ENCODE data around the gene DYSF. TPM values are rescaled to one million over a fixed set of nuclear protein-coding genes. Genes with fewer than 3 reads are reported as not detected.
"Not testable (repeated sequence)": the region's sequence is repeated elsewhere in the genome, so short reads cannot be mapped to it uniquely, and the experiment has no call there.

The DYSF gene
- total and polyA plus RNA-seq, 8 donors: 17.8 to 71.4 (median 21.6) TPM

DNA sequence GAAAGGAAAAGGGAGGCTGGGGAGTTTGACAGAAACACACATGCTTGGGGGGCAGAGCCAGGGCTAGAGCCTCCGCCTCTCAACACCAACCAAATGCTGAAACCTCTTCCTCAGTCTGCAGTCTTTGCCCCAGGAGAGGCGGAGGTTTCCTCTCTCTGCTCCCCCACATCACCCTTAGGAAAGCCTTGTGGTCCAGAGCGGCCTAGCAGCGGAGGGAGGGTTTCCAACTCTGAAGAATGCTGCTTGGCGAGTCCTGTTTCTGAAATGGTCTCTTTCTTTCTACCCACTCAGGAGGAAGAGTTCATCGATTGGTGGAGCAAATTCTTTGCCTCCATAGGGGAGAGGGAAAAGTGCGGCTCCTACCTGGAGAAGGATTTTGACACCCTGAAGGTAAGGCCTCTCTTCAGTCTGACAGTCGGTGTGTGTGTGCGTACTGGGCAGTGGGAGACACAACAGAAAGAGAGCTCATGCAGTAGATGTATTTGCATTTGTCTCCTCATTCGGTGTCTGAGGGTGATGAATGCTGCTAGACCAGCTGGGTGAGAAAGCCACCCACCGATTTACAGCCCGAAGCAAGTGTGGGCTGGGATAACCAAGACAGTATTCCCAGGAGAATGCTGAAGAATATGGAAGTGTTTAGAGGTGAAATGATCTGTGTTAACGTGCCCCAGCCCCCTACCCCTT is 190.5 kb downstream of the DYSF start:
- TF ChIP-seq, protein P1, sequence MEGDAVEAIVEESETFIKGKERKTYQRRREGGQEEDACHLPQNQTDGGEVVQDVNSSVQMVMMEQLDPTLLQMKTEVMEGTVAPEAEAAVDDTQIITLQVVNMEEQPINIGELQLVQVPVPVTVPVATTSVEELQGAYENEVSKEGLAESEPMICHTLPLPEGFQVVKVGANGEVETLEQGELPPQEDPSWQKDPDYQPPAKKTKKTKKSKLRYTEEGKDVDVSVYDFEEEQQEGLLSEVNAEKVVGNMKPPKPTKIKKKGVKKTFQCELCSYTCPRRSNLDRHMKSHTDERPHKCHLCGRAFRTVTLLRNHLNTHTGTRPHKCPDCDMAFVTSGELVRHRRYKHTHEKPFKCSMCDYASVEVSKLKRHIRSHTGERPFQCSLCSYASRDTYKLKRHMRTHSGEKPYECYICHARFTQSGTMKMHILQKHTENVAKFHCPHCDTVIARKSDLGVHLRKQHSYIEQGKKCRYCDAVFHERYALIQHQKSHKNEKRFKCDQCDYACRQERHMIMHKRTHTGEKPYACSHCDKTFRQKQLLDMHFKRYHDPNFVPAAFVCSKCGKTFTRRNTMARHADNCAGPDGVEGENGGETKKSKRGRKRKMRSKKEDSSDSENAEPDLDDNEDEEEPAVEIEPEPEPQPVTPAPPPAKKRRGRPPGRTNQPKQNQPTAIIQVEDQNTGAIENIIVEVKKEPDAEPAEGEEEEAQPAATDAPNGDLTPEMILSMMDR (IDR thresholded peaks at IDR 0.05): no peak
- no peaks in the 10 kb centered on the region for H3K27me3 ChIP-seq
- H3K36me3 ChIP-seq: peaks cover 0 to 33% of the 10 kb centered on the region in 2 donors
- intact Hi-C loops (cut with DNase I): no loop called here
- no peak overlapping the region for H3K27ac ChIP-seq
- no peaks in the 10 kb centered on the region for H3K9me3 ChIP-seq
- no peak overlapping the region for H3K4me3 ChIP-seq
- ATAC-seq (no peak), DNase-seq (no peak)
- peaks cover 0 to 9% of the 10 kb centered on the region in 2 donors for H3K4me1 ChIP-seq

DNA sequence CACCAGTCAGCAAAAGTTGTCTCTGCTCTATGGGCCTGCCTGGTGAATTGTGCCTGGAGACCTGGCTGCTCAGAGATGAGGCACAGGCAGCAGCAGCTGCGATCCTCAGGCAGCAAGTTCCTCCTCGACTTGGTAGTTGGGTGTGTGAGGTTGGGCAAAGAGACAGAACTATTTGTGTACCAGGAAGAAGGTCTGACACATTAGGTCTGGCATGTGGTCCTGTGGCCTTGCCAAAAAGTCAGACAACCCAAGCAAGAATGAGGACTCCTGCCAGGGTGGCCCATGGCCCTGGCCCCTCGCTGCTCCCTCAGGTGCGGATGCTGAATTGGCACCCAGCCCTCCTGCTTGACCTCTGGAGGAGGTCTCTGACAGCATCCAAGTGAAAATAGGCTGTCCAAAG is 192.7 kb downstream of the DYSF start:
- Histone ChIP-seq H3K4me1 (peaks cover 0 to 9% of the 10 kb centered on the region in 2 donors), H3K9me3 (no peaks in the 10 kb centered on the region), H3K27ac (no peak overlapping the region), H3K36me3 (peaks cover 0 to 33% of the 10 kb centered on the region in 2 donors), H3K27me3 (no peaks in the 10 kb centered on the region), H3K4me3 (no peak overlapping the region)
- intact Hi-C loops (cut with DNase I): no loop called here
- TF ChIP-seq, protein P1 (IDR thresholded peaks at IDR 0.05): no peak
- no peak for DNase-seq
- peak; percentile 44 for ATAC-seq

DNA sequence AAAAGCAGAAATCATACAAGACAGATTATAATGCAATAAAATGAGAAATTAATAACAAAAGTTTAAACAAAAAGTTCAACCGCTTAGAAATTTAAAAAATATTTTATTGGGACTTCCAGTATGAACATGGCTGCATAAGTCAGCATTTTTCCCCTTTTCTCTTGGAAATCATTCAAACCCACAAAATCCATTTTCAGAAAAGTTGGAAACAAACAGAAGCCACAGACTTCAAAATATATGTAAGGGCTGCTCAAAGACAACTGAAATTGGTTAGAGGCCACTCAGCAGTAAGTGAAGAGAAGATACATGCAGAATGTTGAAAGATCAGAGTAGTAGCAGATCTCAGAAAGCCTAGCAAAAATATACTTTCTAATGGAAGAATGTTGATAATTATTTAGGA is 194.0 kb downstream of the DYSF start:
- TF ChIP-seq, protein P1 (IDR thresholded peaks at IDR 0.05): no peak
- no peak overlapping the region for H3K4me3 ChIP-seq
- intact Hi-C loops (cut with DNase I): no loop called here
- H3K27ac ChIP-seq: no peak overlapping the region
- ATAC-seq (peak; percentile 33), DNase-seq (no peak)
- H3K4me1 ChIP-seq: peaks cover 0 to 9% of the 10 kb centered on the region in 2 donors
- no peaks in the 10 kb centered on the region for H3K9me3 ChIP-seq
- no peaks in the 10 kb centered on the region for H3K27me3 ChIP-seq
- H3K36me3 ChIP-seq: peaks cover 0 to 31% of the 10 kb centered on the region in 2 donors

DNA sequence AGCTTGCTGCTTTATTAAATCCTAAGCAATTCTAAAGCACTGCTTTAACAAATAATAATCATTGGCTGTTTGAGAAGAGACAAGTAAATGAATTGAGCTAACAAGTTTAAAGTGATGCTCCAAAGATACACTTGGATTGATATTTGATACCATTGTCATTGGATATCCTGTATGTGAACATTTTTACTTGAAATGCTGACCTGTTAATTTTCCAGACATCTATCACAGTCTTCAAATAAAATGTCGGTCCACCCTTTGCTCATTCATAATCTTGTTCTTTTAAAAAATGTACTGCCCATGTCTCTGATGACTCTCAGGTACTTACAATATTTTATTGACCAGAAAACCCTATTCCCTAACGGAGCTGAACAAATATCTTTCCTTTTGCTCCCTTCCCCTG is 202.1 kb downstream of the DYSF start:
- intact Hi-C loops (cut with DNase I): no loop called here
- no peak overlapping the region for H3K27ac ChIP-seq
- H3K4me3 ChIP-seq: no peak overlapping the region
- H3K36me3 ChIP-seq: peaks cover 0 to 46% of the 10 kb centered on the region in 2 donors
- ATAC-seq (no peak), DNase-seq (no peak)
- H3K27me3 ChIP-seq: no peaks in the 10 kb centered on the region
- H3K9me3 ChIP-seq: peaks cover 0 to 19% of the 10 kb centered on the region in 2 donors
- no peaks in the 10 kb centered on the region for H3K4me1 ChIP-seq
- TF ChIP-seq, protein P1 (IDR thresholded peaks at IDR 0.05): no peak

DNA sequence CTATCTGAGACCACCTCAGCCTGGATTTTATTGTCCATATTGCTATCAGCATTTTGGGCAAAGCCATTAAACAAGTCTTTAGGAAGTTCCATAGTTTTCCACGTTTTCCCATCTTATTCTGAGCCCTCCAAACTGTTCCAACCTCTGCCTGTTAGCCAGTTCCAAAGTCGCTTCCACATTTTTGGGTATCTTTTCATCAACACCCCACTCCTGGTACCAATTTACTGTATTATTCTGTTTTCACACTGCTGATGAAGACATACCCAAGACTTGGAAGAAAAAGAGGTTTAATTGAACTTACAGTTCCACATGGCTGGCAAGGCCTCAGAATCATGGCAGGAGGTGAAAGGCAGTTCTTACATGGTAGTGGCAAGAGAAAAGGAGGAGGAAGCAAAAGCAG is 204.9 kb downstream of the DYSF start:
- H3K27ac ChIP-seq; H3K4me1 ChIP-seq; ATAC-seq; DNase-seq; H3K4me3 ChIP-seq; intact Hi-C loops (cut with DNase I); H3K27me3 ChIP-seq: not testable (repeated sequence)
- Histone ChIP-seq H3K36me3 (peaks cover 0 to 64% of the 10 kb centered on the region in 2 donors), H3K9me3 (peaks cover 0 to 19% of the 10 kb centered on the region in 2 donors)

DNA sequence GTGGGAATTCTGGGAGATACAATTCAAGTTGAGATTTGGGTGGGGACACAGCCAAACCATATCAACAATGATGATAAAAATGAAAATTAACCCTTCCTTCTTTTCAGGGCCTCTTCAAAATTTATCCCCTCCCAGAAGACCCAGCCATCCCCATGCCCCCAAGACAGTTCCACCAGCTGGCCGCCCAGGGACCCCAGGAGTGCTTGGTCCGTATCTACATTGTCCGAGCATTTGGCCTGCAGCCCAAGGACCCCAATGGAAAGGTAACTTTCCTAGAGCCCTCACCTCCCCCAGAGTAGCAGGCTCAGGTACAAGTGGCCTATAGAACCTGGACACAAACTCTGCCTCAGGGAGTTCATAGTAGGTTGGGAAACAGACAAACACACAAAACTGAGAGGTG is 205.4 kb downstream of the DYSF start:
- Histone ChIP-seq H3K36me3 (peaks cover 0 to 69% of the 10 kb centered on the region in 2 donors), H3K27ac (no peak overlapping the region), H3K27me3 (no peaks in the 10 kb centered on the region), H3K4me3 (no peak overlapping the region), H3K9me3 (peaks cover 0 to 19% of the 10 kb centered on the region in 2 donors), H3K4me1 (peaks cover 0 to 2% of the 10 kb centered on the region in 2 donors)
- ATAC-seq: no peak
- TF ChIP-seq, protein P1 (IDR thresholded peaks at IDR 0.05): no peak
- no peak for DNase-seq
- intact Hi-C loops (cut with DNase I): no loop called here

Measured in left lung (tissue), 10 donors.